Brain pericyte (primary cell): ENCODE data around the gene TTC24.
"Not testable (repeated sequence)": the region's sequence is repeated elsewhere in the genome, so short reads cannot be mapped to it uniquely, and the experiment has no call there.

Experiments
- DNase-seq: peaks from one replicate; pipeline ENCODE4 v3.0.0-alpha.2; 2012; ENCODE audit warnings: low read depth, low spot score

TTC24 gene

GRCh38 chr1:156586323-156586722 is 6.8 kb downstream of the TTC24 start:
- no peak for DNase-seq

- DNase-seq = no peak
Observed at GRCh38 chr1:156586892-156587477, 7.5 kb downstream of the TTC24 start.

- not testable (repeated sequence) for DNase-seq
Observed at GRCh38 chr1:156587927-156588326, 8.4 kb downstream of the TTC24 start.

GRCh38 chr1:156589546-156589945 is 10.0 kb downstream of the TTC24 start:
- no peak for DNase-seq

GRCh38 chr1:156590326-156591180 is 11.0 kb downstream of the TTC24 start:
- DNase-seq = no peak

- DNase-seq = no peak
Observed at GRCh38 chr1:156591181-156591431, 11.6 kb downstream of the TTC24 start.

GRCh38 chr1:156591432-156592157 is 12.1 kb downstream of the TTC24 start, which contains the start of gene NAXE:
Gene NAXE, plus strand, starts transcription at chr1:156591776. Its CDS starts 29 bp downstream, at chr1:156591805.
- DNase-seq = no peak

GRCh38 chr1:156592158-156592909 is 12.8 kb downstream of the TTC24 start:
- DNase-seq = no peak

GRCh38 chr1:156592910-156593660 is 13.6 kb downstream of the TTC24 start:
- no peak for DNase-seq

GRCh38 chr1:156593661-156593989 is 14.1 kb downstream of the TTC24 start:
- no peak for DNase-seq

GRCh38 chr1:156594190-156594589 is 14.7 kb downstream of the TTC24 start:
- DNase-seq = no peak

- no peak for DNase-seq
Observed at GRCh38 chr1:156595016-156595415, 15.5 kb downstream of the TTC24 start.

GRCh38 chr1:156596426-156596825 is 16.9 kb downstream of the TTC24 start:
- DNase-seq = no peak

- DNase-seq = no peak
Observed at GRCh38 chr1:156598125-156598524, 18.6 kb downstream of the TTC24 start.

- no peak for DNase-seq
Observed at GRCh38 chr1:156598731-156599432, 19.4 kb downstream of the TTC24 start.

- DNase-seq = no peak
Observed at GRCh38 chr1:156599811-156600210, 20.3 kb downstream of the TTC24 start.

GRCh38 chr1:156600733-156601121 is 21.2 kb downstream of the TTC24 start:
- DNase-seq = no peak

- peak; percentile 42 for DNase-seq
Observed at GRCh38 chr1:156601122-156601830, 21.8 kb downstream of the TTC24 start, which contains the start of gene GPATCH4. Gene GPATCH4, minus strand, starts transcription at chr1:156601479.

GRCh38 chr1:156601892-156602291 is 22.4 kb downstream of the TTC24 start:
- no peak for DNase-seq

GRCh38 chr1:156602557-156602993 is 23.1 kb downstream of the TTC24 start:
- no peak for DNase-seq
